CD8-positive, alpha-beta memory T cell (primary cell): ENCODE measurements around the gene DMRTB1. TPM values are rescaled to one million over a fixed set of nuclear protein-coding genes. Genes with fewer than 3 reads are reported as not detected.

Experiments used
- CTCF ChIA-PET: fragments of 350-600 bp; sonication (Branson Sonifier 250); formaldehyde crosslinking; loops from one replicate; lab custom pipeline; 2021; ENCODE audit warnings: antibody characterized with exemption; lab: Charles Lee
- POLR2A ChIA-PET: fragments of 350-600 bp; sonication (Branson Sonifier 250); formaldehyde crosslinking; loops from one replicate; lab custom pipeline; 2021; ENCODE audit warnings: antibody characterized with exemption; lab: Charles Lee
- DNase-seq, 5 donors: peaks; one replicate each; pipeline versions ENCODE4 v3.0.0 to v3.0.0-alpha.2; 2020 to 2022; ENCODE audit warnings: mixed read lengths in 1 of 5
- H3K27ac ChIP-seq: one replicate; pipeline ENCODE4 v1.7.0; 2013; ENCODE audit warnings: low read depth, mild to moderate bottlenecking, low read length, moderate library complexity
- H3K27me3 ChIP-seq: 2 replicates; pipeline ENCODE4 v1.7.0; 2013; ENCODE audit warnings: low read length, mild to moderate bottlenecking; ENCODE audit not compliant: insufficient read depth, poor library complexity, severe bottlenecking
- H3K36me3 ChIP-seq: 2 replicates; pipeline ENCODE4 v1.7.0; 2013; ENCODE audit warnings: mild to moderate bottlenecking, low read length, moderate library complexity; ENCODE audit not compliant: insufficient read depth
- H3K4me1 ChIP-seq: 2 replicates; pipeline ENCODE4 v1.7.0; 2013; ENCODE audit warnings: mild to moderate bottlenecking, low read length, moderate library complexity; ENCODE audit not compliant: insufficient read depth
- H3K4me3 ChIP-seq: 2 replicates; pipeline ENCODE4 v1.7.0; 2013; ENCODE audit warnings: mild to moderate bottlenecking, low read length
- H3K9me3 ChIP-seq: 2 replicates; pipeline ENCODE4 v1.7.0; 2013; ENCODE audit warnings: mild to moderate bottlenecking, low read length
- H3K27ac Mint-ChIP-seq, 8 donors: one replicate each; pipeline ENCODE4 v1.8.0; 2020 to 2021; ENCODE audit warnings: mixed read lengths in 8 of 8, mild to moderate bottlenecking in 6 of 8, inconsistent platforms in 3 of 8, moderate library complexity in 3 of 8
- H3K27me3 Mint-ChIP-seq, 2 donors: one replicate each; pipeline ENCODE4 v1.8.0; 2020 to 2021; ENCODE audit warnings: mixed read lengths in 2 of 2, mild to moderate bottlenecking in 1 of 2, moderate library complexity in 1 of 2
- H3K36me3 Mint-ChIP-seq, 3 donors: one replicate each; pipeline ENCODE4 v1.8.0; 2020 to 2021; ENCODE audit warnings: mixed read lengths in 3 of 3, inconsistent platforms in 1 of 3, mild to moderate bottlenecking in 1 of 3
- H3K4me1 Mint-ChIP-seq, 3 donors: one replicate each; pipeline ENCODE4 v1.8.0; 2020 to 2021; ENCODE audit warnings: mixed read lengths in 3 of 3, inconsistent platforms in 1 of 3, mild to moderate bottlenecking in 1 of 3
- H3K4me3 Mint-ChIP-seq, 7 donors: one replicate each; pipeline ENCODE4 v1.8.0; 2020 to 2021; ENCODE audit warnings: mixed read lengths in 7 of 7, mild to moderate bottlenecking in 6 of 7, moderate library complexity in 4 of 7, inconsistent platforms in 2 of 7
- H3K9me3 Mint-ChIP-seq, 5 donors: one replicate each; pipeline ENCODE4 v1.8.0; 2020 to 2022; ENCODE audit warnings: mixed read lengths in 5 of 5, mild to moderate bottlenecking in 3 of 5, moderate library complexity in 2 of 5, inconsistent platforms in 1 of 5
- polyA plus RNA-seq: library from polyadenylated mRNA; unstranded; fragments of 300-500 nt; fragmentation: Illumina TruSeq; gene quantifications from one replicate; pipeline ENCODE4 v1.2.3, GENCODE V29; 2021
- total RNA-seq, 2 experiments: library from RNA; stranded (reverse); gene quantifications; one replicate each; pipeline ENCODE4 v1.2.3, GENCODE V29; 2021

DMRTB1 gene
- total and polyA plus RNA-seq, 3 experiments from 2014 or later = not detected

DNA sequence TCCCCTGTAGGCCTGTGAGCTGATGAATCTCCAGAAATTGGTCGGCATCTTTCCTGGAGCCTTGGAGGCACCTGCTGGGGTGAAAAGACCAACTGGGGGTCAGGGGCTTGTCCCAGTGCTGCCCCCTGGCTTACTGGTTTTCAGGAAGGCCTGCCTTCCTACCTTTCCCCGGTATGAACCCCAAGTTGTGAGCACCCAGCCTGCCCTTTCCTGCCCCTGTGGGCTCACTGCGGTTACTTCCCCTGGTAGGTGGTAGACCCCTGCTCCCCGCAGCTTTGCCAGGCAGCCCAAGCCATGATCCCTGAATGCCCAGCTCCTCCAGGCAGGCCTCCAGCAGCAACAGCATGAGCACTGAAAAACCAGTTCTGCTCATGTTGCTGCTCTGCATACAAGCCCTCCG, 10.2 kb downstream of the DMRTB1 start:
- Histone ChIP-seq H3K36me3 (no peaks in the 10 kb centered on the region), H3K27me3 (no peaks in the 10 kb centered on the region), H3K9me3 (no peaks in the 10 kb centered on the region), H3K27ac (no peak overlapping the region), H3K4me1 (no peaks in the 10 kb centered on the region), H3K4me3 (no peak overlapping the region)
- Mint-ChIP-seq H3K27me3 (peaks cover 0 to 1% of the 10 kb centered on the region in 2 donors), H3K36me3 (no peaks in the 10 kb centered on the region), H3K4me3 (peak overlapping the region in 1 of 7 donors; percentile 44), H3K9me3 (no peaks in the 10 kb centered on the region), H3K27ac (peak overlapping the region in 1 of 8 donors; percentile 54), H3K4me1 (peaks cover 0 to 2% (median 0%) of the 10 kb centered on the region in 3 donors)
- CTCF ChIA-PET = no interaction called here
- no peak for DNase-seq
- POLR2A ChIA-PET = no interaction called here

DNA sequence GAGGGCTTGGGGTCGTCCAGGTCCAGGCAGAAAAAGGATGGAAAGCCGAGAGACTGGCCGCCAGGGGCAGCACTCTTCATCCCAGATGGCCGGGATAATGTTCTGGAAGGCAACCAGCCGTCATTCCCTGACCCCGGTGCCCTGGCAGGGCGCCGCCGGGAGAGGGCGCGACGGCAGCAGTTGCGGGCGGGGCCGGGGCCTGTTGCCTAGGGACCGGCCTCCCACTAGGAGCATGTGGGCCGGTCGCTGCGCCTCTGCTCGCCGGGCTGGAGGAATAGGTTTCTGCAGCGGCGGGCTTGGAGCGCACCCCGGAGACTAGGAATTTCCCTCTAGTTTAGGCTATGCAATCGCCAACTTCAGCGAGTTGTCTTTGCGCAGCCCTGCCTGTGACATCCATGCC, 11.0 kb downstream of the DMRTB1 start:
- H3K27ac ChIP-seq = no peak overlapping the region
- no peak overlapping the region for H3K4me3 ChIP-seq
- ChIA-PET CTCF (no interaction called here), POLR2A (no interaction called here)
- H3K9me3 ChIP-seq = no peaks in the 10 kb centered on the region
- H3K27me3 ChIP-seq = no peaks in the 10 kb centered on the region
- no peaks in the 10 kb centered on the region for H3K36me3 Mint-ChIP-seq
- H3K27me3 Mint-ChIP-seq = peaks cover 0 to 1% of the 10 kb centered on the region in 2 donors
- H3K9me3 Mint-ChIP-seq = no peaks in the 10 kb centered on the region
- H3K36me3 ChIP-seq = no peaks in the 10 kb centered on the region
- no peaks in the 10 kb centered on the region for H3K4me1 ChIP-seq
- H3K4me1 Mint-ChIP-seq = peaks cover 0 to 2% (median 0%) of the 10 kb centered on the region in 3 donors
- no peak for DNase-seq
- H3K4me3 Mint-ChIP-seq = no peak overlapping the region
- H3K27ac Mint-ChIP-seq = no peak overlapping the region

DNA sequence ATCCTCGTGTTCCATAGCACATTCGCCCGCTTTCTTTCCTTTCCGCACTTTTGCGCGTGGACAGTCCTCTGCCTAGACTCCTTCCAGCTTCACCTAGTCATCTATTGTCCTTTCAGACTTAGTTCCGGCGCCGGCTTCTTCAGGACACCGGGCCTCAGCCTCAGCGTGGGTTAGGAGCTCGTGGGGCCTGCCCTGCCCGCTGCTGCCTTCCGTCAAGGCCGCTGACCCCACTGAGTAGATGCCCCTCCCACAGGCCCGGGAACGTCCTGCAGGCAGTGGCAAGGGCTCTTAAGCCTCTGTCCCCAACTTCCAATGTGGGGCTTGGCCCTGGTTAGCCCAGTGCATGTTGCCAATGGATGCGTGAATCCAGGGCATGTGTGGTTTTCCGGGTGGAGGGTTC, 11.4 kb downstream of the DMRTB1 start:
- H3K27me3 Mint-ChIP-seq = peaks cover 0 to 1% of the 10 kb centered on the region in 2 donors
- H3K27me3 ChIP-seq = no peaks in the 10 kb centered on the region
- CTCF ChIA-PET = no interaction called here
- no peaks in the 10 kb centered on the region for H3K36me3 Mint-ChIP-seq
- H3K36me3 ChIP-seq = no peaks in the 10 kb centered on the region
- H3K4me3 Mint-ChIP-seq = no peak overlapping the region
- no peaks in the 10 kb centered on the region for H3K9me3 ChIP-seq
- no peaks in the 10 kb centered on the region for H3K9me3 Mint-ChIP-seq
- H3K27ac Mint-ChIP-seq = no peak overlapping the region
- no peak for DNase-seq
- H3K4me3 ChIP-seq = no peak overlapping the region
- POLR2A ChIA-PET = no interaction called here
- H3K4me1 Mint-ChIP-seq = peaks cover 0 to 2% (median 0%) of the 10 kb centered on the region in 3 donors
- no peak overlapping the region for H3K27ac ChIP-seq
- H3K4me1 ChIP-seq = no peaks in the 10 kb centered on the region

DNA sequence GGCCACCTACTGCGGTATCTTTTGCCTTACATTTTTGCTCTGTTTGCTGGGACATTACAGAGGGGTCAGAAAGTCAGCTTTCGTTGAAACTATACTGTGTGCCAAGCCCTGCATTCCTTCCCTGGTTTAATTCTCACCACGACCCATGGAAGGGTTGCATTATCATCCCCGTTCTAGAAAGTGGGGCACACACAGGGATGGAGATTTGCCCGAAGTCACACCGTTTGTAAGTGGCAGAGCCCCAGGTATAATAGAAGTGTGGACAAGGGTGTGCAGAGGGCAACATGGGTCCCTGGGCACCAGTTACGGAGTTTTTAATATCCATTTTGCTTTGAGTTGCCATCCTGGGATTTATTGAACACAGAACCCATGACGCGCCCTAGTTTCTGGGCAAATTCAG, 11.8 kb downstream of the DMRTB1 start:
- CTCF ChIA-PET = interaction anchor here (4.5 kb wide), 1 partner anchor 192 kb away, joined by 20 read pairs; no protein-coding TSS in a partner anchor
- POLR2A ChIA-PET = no interaction called here
- H3K4me1 Mint-ChIP-seq = peaks cover 0 to 2% (median 0%) of the 10 kb centered on the region in 3 donors
- Histone ChIP-seq H3K4me3 (no peak overlapping the region), H3K36me3 (no peaks in the 10 kb centered on the region), H3K4me1 (no peaks in the 10 kb centered on the region), H3K9me3 (no peaks in the 10 kb centered on the region), H3K27ac (no peak overlapping the region), H3K27me3 (no peaks in the 10 kb centered on the region)
- H3K9me3 Mint-ChIP-seq = no peaks in the 10 kb centered on the region
- H3K27me3 Mint-ChIP-seq = peaks cover 0 to 1% of the 10 kb centered on the region in 2 donors
- no peak overlapping the region for H3K27ac Mint-ChIP-seq
- H3K4me3 Mint-ChIP-seq = no peak overlapping the region
- H3K36me3 Mint-ChIP-seq = no peaks in the 10 kb centered on the region
- DNase-seq = no peak

DNA sequence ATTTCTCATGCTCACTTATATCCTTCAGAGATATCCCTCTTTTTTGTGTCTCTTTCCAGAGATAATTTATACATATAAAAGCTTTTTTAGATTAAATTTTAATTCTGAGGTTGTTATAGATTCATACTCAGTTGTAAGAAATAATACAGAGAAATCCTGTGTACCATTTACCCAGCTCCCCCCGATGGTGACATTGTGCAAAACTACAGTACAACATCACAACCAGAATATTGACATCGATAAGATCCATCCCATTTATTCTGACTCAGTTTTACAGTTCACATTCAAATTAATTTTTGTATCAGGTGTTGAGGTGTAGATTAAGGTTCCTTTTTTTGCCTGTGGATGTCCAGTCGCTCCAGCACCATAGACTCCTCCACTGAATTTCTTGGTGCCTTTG, 14.3 kb downstream of the DMRTB1 start:
- peak overlapping the region in 1 of 8 donors; percentile 43 for H3K27ac Mint-ChIP-seq
- Histone ChIP-seq H3K4me3 (no peak overlapping the region), H3K36me3 (no peaks in the 10 kb centered on the region), H3K27me3 (no peaks in the 10 kb centered on the region), H3K9me3 (no peaks in the 10 kb centered on the region), H3K4me1 (no peaks in the 10 kb centered on the region), H3K27ac (no peak overlapping the region)
- ChIA-PET POLR2A (interaction anchor here (0.7 kb wide), 1 partner anchor 1009 kb away, joined by 3 read pairs; no protein-coding TSS in a partner anchor), CTCF (interaction anchor here (1.0 to 4.5 kb wide), 3 partner anchors 65 to 194 kb away, joined by 4 to 20 read pairs (median 6); no protein-coding TSS in a partner anchor)
- no peaks in the 10 kb centered on the region for H3K4me1 Mint-ChIP-seq
- no peaks in the 10 kb centered on the region for H3K9me3 Mint-ChIP-seq
- H3K27me3 Mint-ChIP-seq = peaks cover 0 to 1% of the 10 kb centered on the region in 2 donors
- H3K4me3 Mint-ChIP-seq = no peak overlapping the region
- DNase-seq = no peak
- no peaks in the 10 kb centered on the region for H3K36me3 Mint-ChIP-seq

DNA sequence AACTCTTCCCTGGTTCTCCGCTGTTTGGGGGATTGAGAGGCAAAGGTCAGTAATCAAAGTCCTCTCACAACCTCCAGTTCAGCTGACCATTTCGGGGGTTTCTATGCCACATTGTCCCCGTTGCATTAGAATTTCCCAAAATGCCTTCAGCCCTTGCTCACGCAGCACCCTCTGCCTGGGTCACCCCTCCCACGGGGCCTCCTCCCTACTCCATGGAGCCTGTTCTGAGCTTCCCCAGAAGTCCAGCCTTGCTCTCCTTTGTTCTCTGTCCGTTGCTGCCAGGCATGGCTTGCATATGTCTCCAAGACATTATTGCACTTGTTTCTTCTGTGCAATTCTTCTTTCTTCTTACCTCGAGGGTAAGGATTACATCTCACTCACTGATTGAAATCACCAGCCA, 16.5 kb downstream of the DMRTB1 start:
- POLR2A ChIA-PET = no interaction called here
- Mint-ChIP-seq H3K4me3 (no peak overlapping the region), H3K27ac (peak overlapping the region in 1 of 8 donors; percentile 2)

DNA sequence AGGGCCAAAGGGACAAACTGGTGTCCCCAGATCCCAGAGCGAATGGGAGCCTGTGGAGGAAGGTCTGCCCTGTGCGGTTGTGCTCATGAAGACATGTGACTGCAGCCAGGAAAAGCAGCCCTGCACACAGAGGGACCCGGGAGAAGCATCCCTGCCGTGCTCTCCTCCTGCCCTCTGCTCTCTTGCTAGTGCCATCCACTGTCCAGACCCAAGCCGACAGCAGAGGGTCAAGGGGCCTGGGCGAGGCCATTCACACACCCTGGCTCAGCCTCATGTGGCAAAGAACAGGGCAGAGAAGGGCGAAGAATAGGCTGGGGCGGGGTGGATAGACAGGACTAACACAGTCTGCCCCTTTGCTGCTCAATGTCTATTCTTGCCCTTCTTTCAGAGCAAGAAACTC, 17.4 kb downstream of the DMRTB1 start:
- Mint-ChIP-seq H3K36me3 (no peaks in the 10 kb centered on the region), H3K27ac (no peak overlapping the region), H3K9me3 (peaks cover 0 to 3% (median 0%) of the 10 kb centered on the region in 5 donors), H3K4me1 (no peaks in the 10 kb centered on the region), H3K27me3 (peaks cover 0 to 3% of the 10 kb centered on the region in 2 donors), H3K4me3 (no peak overlapping the region)
- no peaks in the 10 kb centered on the region for H3K4me1 ChIP-seq
- POLR2A ChIA-PET = no interaction called here
- DNase-seq = no peak
- no peaks in the 10 kb centered on the region for H3K36me3 ChIP-seq
- H3K4me3 ChIP-seq = no peak overlapping the region
- H3K9me3 ChIP-seq = no peaks in the 10 kb centered on the region
- CTCF ChIA-PET = no interaction called here
- no peaks in the 10 kb centered on the region for H3K27me3 ChIP-seq
- no peak overlapping the region for H3K27ac ChIP-seq

More for the DNA sequence above, 16.5 kb downstream of the DMRTB1 start:
- H3K27me3 ChIP-seq = no peaks in the 10 kb centered on the region
- Mint-ChIP-seq H3K27me3 (peaks cover 0 to under 1% of the 10 kb centered on the region in 2 donors), H3K36me3 (no peaks in the 10 kb centered on the region), H3K9me3 (peaks cover 0 to 3% (median 0%) of the 10 kb centered on the region in 5 donors), H3K4me1 (no peaks in the 10 kb centered on the region)
- no peak for DNase-seq
- H3K27ac ChIP-seq = no peak overlapping the region
- no peaks in the 10 kb centered on the region for H3K4me1 ChIP-seq
- H3K9me3 ChIP-seq = no peaks in the 10 kb centered on the region
- H3K4me3 ChIP-seq = no peak overlapping the region
- CTCF ChIA-PET = interaction anchor here (1.1 kb wide), 1 partner anchor 83 kb away, joined by 3 read pairs; no protein-coding TSS in a partner anchor
- H3K36me3 ChIP-seq = no peaks in the 10 kb centered on the region

DNA sequence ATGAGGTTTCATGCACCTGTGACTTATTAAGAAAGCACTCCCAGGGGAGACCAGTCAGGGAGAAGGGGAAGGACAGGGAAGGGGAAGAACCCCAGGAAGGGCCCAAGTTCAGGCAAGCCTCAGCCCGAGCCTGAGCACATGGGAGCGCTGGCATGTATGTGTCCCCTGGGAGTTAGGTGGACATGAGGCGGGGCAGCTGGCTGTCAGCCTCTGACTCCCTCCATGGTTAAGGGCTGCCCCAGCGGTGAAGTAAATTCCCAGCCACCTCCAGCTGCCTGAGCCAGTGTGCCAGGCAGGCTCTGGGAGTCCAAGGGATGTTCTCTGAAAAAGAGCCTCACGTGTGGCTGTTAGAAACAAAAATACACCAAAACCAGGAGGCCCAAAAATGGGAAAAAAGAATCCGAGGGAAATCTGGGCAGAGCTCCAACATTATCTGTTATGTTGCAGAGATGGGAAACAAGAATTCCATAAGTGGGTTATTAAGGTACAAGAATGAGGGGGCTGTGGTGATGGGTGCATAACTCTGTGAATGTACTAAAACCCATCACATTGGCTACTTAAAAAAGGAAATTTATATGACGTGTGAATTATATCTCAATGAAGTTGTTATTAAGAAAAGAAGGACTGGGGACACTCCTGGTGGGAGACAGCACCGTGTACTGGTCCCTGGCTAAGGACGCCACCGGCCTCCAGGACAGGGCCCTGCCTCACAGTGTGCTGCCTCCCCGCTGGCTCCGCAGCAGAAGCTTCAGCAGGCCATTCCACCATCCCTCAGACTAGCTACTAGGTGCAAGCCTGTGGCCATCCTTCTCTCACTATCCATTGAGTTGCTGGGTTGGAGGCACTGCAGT, 18.7 kb downstream of the DMRTB1 start:
- Histone ChIP-seq H3K4me3 (no peak overlapping the region), H3K27ac (no peak overlapping the region), H3K27me3 (no peaks in the 10 kb centered on the region), H3K4me1 (no peaks in the 10 kb centered on the region), H3K9me3 (no peaks in the 10 kb centered on the region), H3K36me3 (no peaks in the 10 kb centered on the region)
- H3K36me3 Mint-ChIP-seq = no peaks in the 10 kb centered on the region
- DNase-seq = no peak
- peak overlapping the region in 1 of 7 donors; percentile 48 for H3K4me3 Mint-ChIP-seq
- POLR2A ChIA-PET = no interaction called here
- CTCF ChIA-PET = interaction anchor here (1.1 to 1.6 kb wide), 2 partner anchors 85 to 199 kb away, joined by 3 to 4 read pairs; no protein-coding TSS in a partner anchor
- H3K4me1 Mint-ChIP-seq = no peaks in the 10 kb centered on the region
- no peak overlapping the region for H3K27ac Mint-ChIP-seq
- peaks cover 3 to 7% of the 10 kb centered on the region in 2 donors for H3K27me3 Mint-ChIP-seq
- H3K9me3 Mint-ChIP-seq = peaks cover 0 to 3% (median 0%) of the 10 kb centered on the region in 5 donors
